Stimulated activated CD4-positive, alpha-beta T cell treated with anti-CD3 and anti-CD28 coated beads, Interleukin-4, amount 100 ng/mL, for 1 hour (primary cell): Measurements from ENCODE around the gene TSPAN18.

Experiments used
- DNase-seq: peaks from one replicate; pipeline ENCODE4 v3.0.0-alpha.2; 2020

Gene TSPAN18

DNA sequence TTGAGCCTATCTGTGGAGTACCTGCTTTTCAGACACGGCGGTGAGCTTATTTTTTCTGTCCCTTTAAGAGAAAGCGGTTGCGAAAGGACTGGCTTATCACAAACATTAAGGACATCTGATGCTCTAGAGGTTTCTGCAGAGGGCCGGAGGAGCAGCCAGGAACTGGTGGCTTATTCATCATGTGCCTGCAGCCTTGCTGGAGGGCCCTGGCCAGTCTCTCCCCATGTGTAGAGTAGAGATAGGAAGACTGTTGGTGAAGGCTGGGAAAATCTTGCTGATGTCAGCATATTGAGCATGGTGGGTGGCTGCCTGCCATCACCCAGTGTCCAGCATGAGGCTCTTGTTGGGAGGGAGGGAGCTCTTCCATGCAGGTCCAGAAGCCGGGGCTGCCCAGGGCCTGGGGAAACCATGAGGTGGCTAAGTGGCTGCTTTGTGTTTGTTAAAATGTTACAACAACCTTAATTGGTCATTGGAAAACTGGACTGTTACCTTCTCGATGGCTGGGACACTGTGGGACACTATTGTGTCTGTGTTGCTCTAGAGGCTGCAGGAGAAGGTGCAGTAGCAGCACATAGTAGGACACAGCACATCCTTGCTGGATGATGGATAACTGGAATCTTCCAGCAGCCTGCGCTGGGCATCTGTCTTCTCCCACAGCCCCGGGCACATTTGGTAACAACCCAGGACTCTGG is 54.3 kb downstream of the TSPAN18 start:
- no peak for DNase-seq

DNA sequence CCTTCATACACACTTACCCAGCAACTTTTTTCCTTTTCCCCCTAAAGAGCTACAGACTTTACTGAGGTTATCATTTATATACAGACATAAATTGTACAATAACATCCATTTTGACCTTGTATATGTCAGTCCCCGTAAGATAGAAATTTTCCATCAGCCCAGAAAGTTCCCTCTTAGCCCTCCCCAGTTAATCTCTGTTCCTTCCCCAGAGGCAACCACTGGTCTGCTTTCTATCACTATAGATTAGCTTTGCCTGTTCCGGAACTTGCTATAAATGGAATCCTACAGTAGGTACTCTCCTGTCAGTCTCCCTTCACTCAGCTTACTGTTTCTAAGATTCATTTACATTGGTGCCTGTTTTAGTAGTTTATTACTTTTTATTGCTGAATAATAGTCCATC is 54.9 kb downstream of the TSPAN18 start:
- no peak for DNase-seq

- DNase-seq: no peak
Observed at GRCh38 chr11:44782478-44782877, 55.7 kb downstream of the TSPAN18 start.

- no peak for DNase-seq
Observed at GRCh38 chr11:44784436-44784760, 57.6 kb downstream of the TSPAN18 start.

DNA sequence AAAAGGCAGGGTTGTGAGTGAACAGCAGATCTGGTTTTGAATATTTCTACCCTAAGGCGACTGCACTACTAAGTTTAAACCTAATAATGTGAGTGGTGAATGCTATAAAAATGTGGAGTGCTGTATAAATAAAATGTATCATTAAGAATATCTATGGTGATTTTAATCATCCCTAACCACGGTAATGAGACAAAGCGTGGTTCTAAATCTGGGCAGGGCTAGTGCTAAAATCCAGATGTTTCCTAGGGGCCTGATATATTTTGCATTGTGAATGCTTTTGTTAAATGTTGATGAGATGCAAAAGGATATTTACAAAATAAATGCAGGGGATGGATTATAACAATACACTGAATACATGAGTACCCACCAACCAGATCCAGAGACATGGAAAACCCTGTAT is 58.1 kb downstream of the TSPAN18 start:
- no peak for DNase-seq

GRCh38 chr11:44785856-44786607 is 59.3 kb downstream of the TSPAN18 start:
- no peak for DNase-seq

- no peak for DNase-seq
Observed at GRCh38 chr11:44787070-44787469, 60.3 kb downstream of the TSPAN18 start.

DNA sequence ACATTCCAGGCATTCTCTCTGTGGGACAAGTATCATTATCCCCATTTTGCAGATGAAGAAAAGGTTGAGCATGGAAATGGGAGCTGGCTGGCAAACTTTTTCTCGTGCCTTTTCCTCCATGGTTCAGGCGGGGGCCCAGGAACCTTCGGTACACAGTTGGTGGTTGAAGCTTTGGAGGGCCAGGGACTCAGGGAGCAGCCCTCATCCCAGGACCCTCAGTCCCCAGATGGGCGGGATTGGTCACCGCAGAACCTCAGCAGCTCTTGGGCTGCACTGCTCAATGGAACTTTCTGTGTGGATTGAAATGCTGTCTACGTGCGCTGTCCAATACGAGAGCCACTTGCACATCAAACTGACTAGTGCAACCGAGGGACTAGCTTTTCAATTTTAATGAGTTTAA is 61.2 kb downstream of the TSPAN18 start:
- no peak for DNase-seq

GRCh38 chr11:44788536-44789261 is 61.9 kb downstream of the TSPAN18 start:
- DNase-seq: no peak

DNA sequence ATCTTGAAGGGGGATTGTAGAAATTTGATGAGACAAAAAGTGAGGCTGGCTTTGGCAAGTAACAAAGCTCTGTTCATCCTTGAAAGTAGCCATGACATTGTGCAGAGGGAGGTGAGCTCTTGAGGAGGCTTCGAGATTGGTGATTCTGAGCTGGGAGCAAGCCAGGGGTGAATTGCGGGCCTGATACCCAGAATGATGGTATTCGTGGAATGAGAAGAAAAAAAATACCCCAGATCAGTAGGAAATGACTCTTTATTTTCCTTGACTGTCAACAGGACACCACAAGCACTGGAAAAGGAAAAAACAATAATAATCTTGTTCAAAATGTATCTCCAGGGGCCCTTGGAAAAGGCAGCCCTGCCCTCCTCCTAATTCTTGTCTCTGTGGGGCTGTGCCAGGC is 62.7 kb downstream of the TSPAN18 start:
- no peak for DNase-seq

- DNase-seq: no peak
Observed at GRCh38 chr11:44790211-44790610, 63.4 kb downstream of the TSPAN18 start.

DNA sequence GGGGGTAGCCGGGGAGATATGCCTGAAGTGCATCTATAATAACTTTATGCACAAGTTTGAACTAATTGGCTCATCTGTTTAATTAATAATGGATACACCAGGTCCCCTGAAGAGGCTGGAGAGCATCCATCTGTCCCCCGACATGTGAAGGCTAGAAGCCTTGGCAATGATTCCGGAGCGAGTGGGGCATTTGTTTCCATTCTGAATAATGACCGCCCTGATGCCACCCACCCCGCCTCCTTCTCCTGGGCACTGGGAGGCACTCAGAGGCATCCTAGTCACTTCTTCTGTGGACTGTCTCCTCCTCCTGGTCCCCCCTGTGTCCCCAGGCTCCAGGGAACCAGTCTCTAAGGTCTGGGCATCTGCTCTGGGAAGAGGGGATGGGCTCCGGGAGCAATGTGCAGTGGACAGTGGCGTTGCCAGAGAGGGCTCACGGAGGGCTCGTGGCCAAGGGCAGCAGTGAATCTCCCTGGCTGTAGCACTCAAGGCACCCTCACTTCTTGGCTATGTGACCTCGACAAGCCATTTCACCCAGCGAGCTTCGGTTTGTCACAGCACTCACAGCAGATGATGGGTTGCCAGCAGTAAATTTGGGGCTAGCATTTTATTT is 64.7 kb downstream of the TSPAN18 start:
- DNase-seq: no peak

GRCh38 chr11:44792171-44792570 is 65.4 kb downstream of the TSPAN18 start:
- DNase-seq: no peak

DNA sequence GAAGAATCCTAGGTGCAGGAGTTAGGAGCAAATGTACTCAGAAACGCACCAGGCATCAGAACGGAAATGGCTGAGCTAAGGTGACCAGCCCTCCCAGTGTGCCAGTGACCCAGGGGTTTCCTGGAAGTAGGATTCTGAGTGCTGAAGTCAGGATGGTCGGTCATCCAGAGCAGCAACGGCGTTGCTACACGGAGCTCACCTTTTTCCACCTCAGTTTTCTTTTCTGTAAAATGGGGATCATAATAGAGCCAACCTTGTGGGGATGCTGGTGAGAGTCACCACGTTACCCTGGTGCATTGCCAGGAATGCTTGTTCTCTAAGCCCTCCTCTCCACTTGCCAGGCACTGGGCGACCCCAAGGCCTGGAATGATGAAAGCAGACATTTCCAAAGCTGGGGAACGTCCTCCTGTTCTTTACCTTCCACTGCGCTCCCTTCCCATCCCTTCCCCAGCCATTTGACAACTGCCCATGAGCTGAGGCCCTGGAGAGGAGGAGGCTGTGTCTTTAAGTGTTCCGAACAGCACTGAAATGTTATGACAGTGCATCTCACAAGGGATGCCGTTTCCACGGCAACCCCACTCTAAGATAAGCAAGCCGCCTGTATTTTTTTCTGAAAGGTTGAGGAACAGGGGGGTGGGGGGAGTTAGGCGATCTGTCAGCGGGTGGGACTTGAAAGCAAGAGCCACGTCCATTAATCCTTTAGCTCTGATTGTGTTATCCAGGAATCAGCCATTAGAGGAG is 66.8 kb downstream of the TSPAN18 start:
- no peak for DNase-seq

DNA sequence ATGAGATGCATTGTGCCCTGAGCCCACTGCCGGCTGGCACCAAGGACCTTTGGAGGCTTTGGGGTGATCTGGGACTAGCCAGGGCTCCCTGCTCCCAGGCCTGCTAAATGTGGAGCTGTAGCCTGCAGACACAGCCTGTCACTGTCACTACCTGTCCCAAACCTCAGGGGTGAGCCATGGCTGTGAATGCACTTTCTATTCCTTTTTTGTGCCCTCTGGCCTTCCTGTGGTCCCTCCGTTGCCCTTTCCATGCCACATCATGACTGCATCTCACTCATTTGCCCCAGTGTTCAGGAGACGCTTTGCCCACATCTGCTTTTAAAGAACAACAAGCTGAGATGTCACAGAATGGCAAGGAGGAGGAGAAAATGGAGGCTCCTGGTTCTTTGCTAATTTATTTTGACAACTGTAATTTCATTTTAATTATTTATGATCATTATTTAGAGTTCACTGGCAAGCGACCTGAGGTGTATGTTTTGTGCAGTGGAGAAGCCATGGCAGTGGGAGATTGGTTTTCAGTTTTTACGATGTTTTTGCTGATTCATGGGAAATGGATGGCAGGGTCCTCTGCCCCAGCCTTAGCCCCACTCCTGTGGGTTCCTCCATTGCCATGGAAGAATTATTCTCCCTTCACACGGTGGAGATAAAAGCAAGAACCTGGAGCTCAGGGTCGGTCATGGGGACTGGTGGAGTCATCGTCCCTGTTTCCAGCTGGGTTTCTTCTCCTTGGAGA is 69.2 kb downstream of the TSPAN18 start:
- DNase-seq: no peak

GRCh38 chr11:44797051-44797450 is 70.3 kb downstream of the TSPAN18 start:
- DNase-seq: no peak

DNA sequence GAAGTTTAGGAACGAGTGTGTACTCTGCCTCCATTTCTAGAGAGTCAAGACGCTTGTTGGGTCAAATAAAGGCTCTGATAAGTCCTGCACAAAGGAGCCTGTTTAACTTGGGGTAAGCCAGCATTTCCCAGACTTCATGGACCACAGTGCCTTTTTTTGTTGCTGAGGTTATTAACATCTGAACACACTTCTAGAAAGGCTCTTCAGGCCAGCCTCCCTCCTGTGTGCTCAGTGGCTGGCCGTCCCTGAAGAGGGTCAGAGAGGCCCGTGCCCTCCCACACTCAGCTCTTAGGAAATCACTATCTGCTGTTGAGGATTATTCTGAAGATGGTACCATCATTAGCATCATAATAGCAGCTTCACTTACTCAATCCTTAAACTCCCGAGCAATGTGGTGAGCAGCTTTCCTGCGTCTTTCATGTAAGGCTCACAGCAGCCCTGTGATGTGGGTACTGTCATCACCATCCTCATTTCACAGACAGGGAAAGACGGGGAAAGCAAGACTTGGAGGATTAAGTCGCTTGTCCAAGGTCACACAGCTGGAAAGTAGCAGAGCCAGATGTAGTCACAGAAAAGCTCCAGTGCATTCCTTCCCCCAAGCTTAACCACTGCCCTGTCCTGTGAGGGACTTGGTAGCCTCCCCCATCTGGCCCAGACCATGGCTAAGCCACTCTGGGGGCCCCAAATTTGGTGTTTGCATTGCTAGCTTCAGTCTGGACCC is 71.3 kb downstream of the TSPAN18 start:
- DNase-seq: no peak

DNA sequence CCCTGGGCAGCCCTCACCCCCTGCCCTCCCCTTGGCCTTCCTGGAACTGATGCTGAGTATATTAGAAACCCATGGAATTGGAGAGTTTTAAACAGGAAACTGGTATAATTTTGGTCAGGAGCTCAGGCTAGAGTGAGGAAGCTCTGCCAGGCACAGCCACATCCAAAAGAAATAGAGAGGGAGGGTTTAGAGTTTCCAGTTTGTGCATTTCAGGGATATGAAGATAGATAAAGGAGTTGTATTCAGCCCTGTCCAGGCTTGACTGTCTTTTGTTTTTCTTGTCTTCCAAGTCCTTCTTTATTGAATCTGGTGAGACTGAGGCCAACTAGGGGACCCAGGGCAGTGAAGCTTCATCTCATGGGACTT is 71.8 kb downstream of the TSPAN18 start:
- DNase-seq: no peak

DNA sequence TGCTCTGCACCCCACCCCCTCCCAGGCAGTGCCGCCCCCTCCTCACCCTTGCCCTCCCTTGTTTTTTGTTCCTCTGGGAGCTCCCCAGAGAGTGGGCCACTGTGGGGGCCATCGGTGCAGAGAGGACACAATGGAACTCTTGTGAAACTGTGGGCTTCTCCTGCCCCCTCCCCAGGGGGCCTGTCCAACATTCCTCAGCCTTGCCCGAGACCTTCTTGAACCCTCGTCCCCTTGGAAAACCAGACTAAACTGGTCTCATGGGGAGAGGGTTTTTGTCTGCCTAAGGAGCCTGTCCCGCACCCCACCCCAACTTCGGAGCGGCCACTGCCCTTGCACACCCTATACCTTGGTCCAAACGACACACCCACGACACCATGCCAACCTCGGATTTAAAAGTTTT is 72.2 kb downstream of the TSPAN18 start:
- no peak for DNase-seq

DNA sequence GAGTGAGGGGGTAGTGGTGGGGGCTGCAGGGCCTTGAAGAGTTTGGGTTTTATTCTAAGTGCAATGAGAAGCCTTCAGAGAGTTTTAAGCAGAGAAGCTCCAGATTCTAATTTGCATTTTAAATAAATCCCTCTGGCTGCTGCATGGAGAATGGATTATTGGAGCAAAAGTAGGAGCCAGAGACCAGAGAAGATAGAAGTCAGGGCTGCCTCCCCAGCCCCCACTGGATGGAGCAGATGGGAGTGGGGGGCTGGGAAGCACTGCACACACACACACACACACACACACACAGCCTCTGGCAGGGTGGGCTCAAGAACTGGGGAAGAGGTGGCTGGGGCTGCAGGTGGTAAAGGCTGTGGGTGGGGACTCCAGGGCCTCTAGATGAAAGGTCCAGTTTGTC is 75.6 kb downstream of the TSPAN18 start:
- no peak for DNase-seq

DNA sequence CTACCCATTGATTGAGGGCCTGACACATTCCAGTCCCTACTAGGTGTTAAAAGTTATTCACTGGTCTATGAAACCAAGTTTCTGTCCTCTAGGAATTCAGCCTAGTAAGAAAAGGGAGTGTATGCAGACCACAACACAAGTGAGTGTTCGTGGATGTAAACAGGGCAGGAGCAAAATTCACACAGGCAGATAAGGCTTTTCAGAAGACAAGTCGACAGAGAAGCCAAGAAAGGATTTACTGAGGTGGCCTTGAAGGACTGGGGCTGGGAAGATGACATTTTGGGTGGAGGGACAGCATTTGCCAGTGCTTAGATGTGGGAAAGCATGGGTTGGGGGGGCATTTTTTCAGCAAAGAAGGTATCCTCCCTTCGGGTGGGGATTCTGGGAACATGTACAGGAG is 76.2 kb downstream of the TSPAN18 start:
- DNase-seq: no peak
